Testis (tissue), 2 donors: Measurements from ENCODE around the gene NFATC1.

Experiments
- CTCF ChIP-seq, 3 experiments: fragments of 450-650 bp in 2 of 3; fragments of 200-600 bp in 1 of 3; sonication (generic) in 1 of 3; IDR thresholded peaks; one replicate each; pipeline ENCODE4 v1.5.1; 2016 to 2019; ENCODE audit warnings: antibody characterized with exemption in 3 of 3, mild to moderate bottlenecking in 2 of 3, moderate library complexity in 1 of 3
- POLR2A ChIP-seq: fragments of 450-650 bp; IDR thresholded peaks from one replicate; pipeline ENCODE4 v1.6.1; 2017; ENCODE audit warnings: antibody characterized with exemption, mild to moderate bottlenecking, moderate library complexity

- TF ChIP-seq POLR2A, result no peak
- TF ChIP-seq CTCF (IDR thresholded peaks at IDR 0.05), result no peak
Measured at GRCh38 chr18:79384834-79385233, 10.9 kb upstream of the NFATC1 start.
